ENCODE data around the gene FTSJ3.

- TF ChIP-seq EZH2phosphoT487 (IDR thresholded peaks at IDR 0.05; ENCODE audit: borderline replicate concordance, low read length) (no peak), CTCF (conservative IDR thresholded peaks at IDR 0.05; ENCODE audit: low read depth, low read length) (no peak), EZH2 (IDR thresholded peaks at IDR 0.05; ENCODE audit: low read length, unreplicated experiment) (no peak)
Measured at GRCh38 chr17:63792055-63792729, 35.3 kb downstream of the FTSJ3 start.

Data from PC-3 (cell line).